A549 (cell line): Measurements from ENCODE around the gene FUOM. TPM values are rescaled to one million over a fixed set of nuclear protein-coding genes. Genes with fewer than 3 reads are reported as not detected.
A peak's percentile ranks its signal among the peaks of the same experiment; 100 is the strongest.

Source experiments
- ATAC-seq, 2 experiments: fragments of 200-7000 bp in 1 of 2; fragments of >200 bp in 1 of 2; cut with Nextera tagmentation in 1 of 2; cut with Tn5 transposase in 1 of 2; 3 replicates each; pipeline versions ENCODE4 v1.8.0 to v1.9.1; 2018 to 2020; ENCODE audit warnings: mild to moderate bottlenecking in 1 of 2, moderate library complexity in 1 of 2
- CTCF ChIA-PET: fragments of 300-600 bp; sonication (Branson Sonifier 250); formaldehyde crosslinking; extraction: SDS; loops from one replicate; lab custom pipeline; 2021; ENCODE audit warnings: antibody characterized with exemption, inconsistent platforms; lab: Yijun Ruan, JAX
- POLR2A ChIA-PET: fragments of 350-600 bp; formaldehyde crosslinking; extraction: SDS; loops from one replicate; lab custom pipeline; 2021; ENCODE audit warnings: antibody characterized with exemption, inconsistent platforms; lab: Yijun Ruan, JAX
- DNase-seq, 2 experiments: peaks; one replicate each; pipeline versions ENCODE4 v3.0.0 to v3.0.0-alpha.2; 2011 to 2016; ENCODE audit warnings: low read depth in 1 of 2, low spot score in 1 of 2
- FAIRE-seq: peaks from 2 replicates; lab custom pipeline; 2011; peaks lifted over from hg19 to GRCh38; lab: Jason Lieb, UNC
- H3K27ac ChIP-seq, 2 experiments: fragments of >200 bp; sonication (Bioruptor Twin); formaldehyde crosslinking; 3 replicates each; pipeline ENCODE4 v1.5.1; 2016 to 2017
- H3K4me1 ChIP-seq: fragments of >200 bp; sonication (Bioruptor Twin); formaldehyde crosslinking; 3 replicates; pipeline ENCODE4 v1.6.1; 2016
- H3K4me2 ChIP-seq: fragments of >200 bp; sonication (Bioruptor Twin); formaldehyde crosslinking; 3 replicates; pipeline ENCODE4 v1.6.1; 2016
- H3K4me3 ChIP-seq: fragments of >200 bp; sonication (Bioruptor Twin); formaldehyde crosslinking; 3 replicates; pipeline ENCODE4 v1.5.1; 2016
- H3K9me3 ChIP-seq: fragments of >200 bp; sonication (Bioruptor Twin); formaldehyde crosslinking; 3 replicates; pipeline ENCODE4 v1.6.1; 2016
- BHLHE40 ChIP-seq: IDR thresholded peaks from 2 replicates; pipeline ENCODE4 v1.6.1; 2012; ENCODE audit warnings: low read depth, low read length, inconsistent platforms
- CEBPB ChIP-seq, 2 experiments: fragments of >200 bp in 1 of 2; sonication (Bioruptor Twin) in 1 of 2; formaldehyde crosslinking in 1 of 2; IDR thresholded peaks; 2 replicates each; pipeline ENCODE4 v1.6.1; 2012 to 2016
- CHD4 ChIP-seq: fragments of 200-600 bp; sonication (generic); IDR thresholded peaks from 2 replicates; pipeline ENCODE4 v1.6.1; 2016; ENCODE audit warnings: antibody characterized with exemption, mild to moderate bottlenecking, borderline replicate concordance
- E2F6 ChIP-seq: IDR thresholded peaks from 2 replicates; pipeline ENCODE4 v1.6.1; 2012; ENCODE audit warnings: low read depth, borderline replicate concordance
- EHMT2 ChIP-seq: fragments of 200-600 bp; sonication (generic); IDR thresholded peaks from 2 replicates; pipeline ENCODE4 v1.6.1; 2016; ENCODE audit warnings: antibody characterized with exemption, low read depth, mild to moderate bottlenecking, moderate library complexity
- ELK1 ChIP-seq: fragments of 150-350 bp; IDR thresholded peaks from 2 replicates; pipeline ENCODE4 v1.6.1; 2014; ENCODE audit warnings: low read depth, mild to moderate bottlenecking, low read length
- ESRRA ChIP-seq: fragments of 150-350 bp; IDR thresholded peaks from 2 replicates; pipeline ENCODE4 v1.6.1; 2014; ENCODE audit warnings: mild to moderate bottlenecking, low read length, borderline replicate concordance
- FOSB ChIP-seq: fragments of 250-450 bp; sonication (Bioruptor Pico); IDR thresholded peaks from 2 replicates; pipeline ENCODE4 v1.5.0; 2020; ENCODE audit warnings: mild to moderate bottlenecking, moderate library complexity
- GATA3 ChIP-seq: IDR thresholded peaks from 2 replicates; pipeline ENCODE4 v1.6.1; 2012; ENCODE audit warnings: borderline replicate concordance
- HDAC2 ChIP-seq: fragments of 200-600 bp; sonication (generic); IDR thresholded peaks from 2 replicates; pipeline ENCODE4 v1.6.1; 2016
- HES2 ChIP-seq: fragments of >200 bp; sonication (Bioruptor Twin); formaldehyde crosslinking; IDR thresholded peaks from 2 replicates; pipeline ENCODE4 v1.6.1; 2016
- HEYL ChIP-seq: fragments of 250-450 bp; sonication (Bioruptor Pico); IDR thresholded peaks from 2 replicates; pipeline ENCODE4 v1.8.0; 2021; ENCODE audit warnings: mild to moderate bottlenecking, moderate library complexity
- HOXA7 ChIP-seq: fragments of 250-450 bp; sonication (Bioruptor Pico); IDR thresholded peaks from 2 replicates; pipeline ENCODE4 v1.5.0; 2020; ENCODE audit warnings: mild to moderate bottlenecking, moderate library complexity
- HOXB13 ChIP-seq: fragments of 250-450 bp; sonication (Bioruptor Pico); IDR thresholded peaks from 2 replicates; pipeline ENCODE4 v1.5.0; 2020; ENCODE audit warnings: low read depth, mild to moderate bottlenecking, moderate library complexity
- JUN ChIP-seq, 2 experiments: fragments of >200 bp; sonication (Bioruptor Twin); formaldehyde crosslinking; IDR thresholded peaks; 2 replicates in 1 of 2; 3 replicates in 1 of 2; pipeline ENCODE4 v1.6.1; 2016 to 2017
- JUNB ChIP-seq: fragments of >200 bp; sonication (Bioruptor Twin); formaldehyde crosslinking; IDR thresholded peaks from 2 replicates; pipeline ENCODE4 v1.6.1; 2016
- KDM1A ChIP-seq: fragments of 200-600 bp; sonication (generic); IDR thresholded peaks from 2 replicates; pipeline ENCODE4 v1.6.1; 2016; ENCODE audit warnings: low read depth, mild to moderate bottlenecking
- KDM5A ChIP-seq: fragments of 200-600 bp; sonication (generic); IDR thresholded peaks from 2 replicates; pipeline ENCODE4 v1.6.1; 2016; ENCODE audit warnings: antibody characterized with exemption, mild to moderate bottlenecking
- MYC ChIP-seq: IDR thresholded peaks from 2 replicates; pipeline ENCODE4 v1.6.1; 2012; ENCODE audit warnings: mild to moderate bottlenecking, inconsistent platforms, low read length, improper control_type of control experiment, borderline replicate concordance
- NPAS2 ChIP-seq: fragments of 250-450 bp; sonication (Bioruptor Pico); IDR thresholded peaks from 2 replicates; pipeline ENCODE4 v1.8.0; 2022; ENCODE audit warnings: mild to moderate bottlenecking, moderate library complexity, borderline replicate concordance
- PBX3 ChIP-seq: IDR thresholded peaks from 2 replicates; pipeline ENCODE4 v1.6.1; 2012
- POLR2A ChIP-seq: IDR thresholded peaks from 2 replicates; pipeline ENCODE4 v1.6.1; 2012; ENCODE audit warnings: mild to moderate bottlenecking, low read length
- POLR2AphosphoS2 ChIP-seq: conservative IDR thresholded peaks from 2 replicates; pipeline ENCODE4 v1.6.1; 2012; ENCODE audit warnings: low read length, improper control_type of control experiment, inconsistent platforms
- RAD21 ChIP-seq, 2 experiments: fragments of >200 bp in 1 of 2; sonication (Bioruptor Twin) in 1 of 2; formaldehyde crosslinking in 1 of 2; IDR thresholded peaks in 1 of 2; conservative IDR thresholded peaks in 1 of 2; 2 replicates in 1 of 2; 3 replicates in 1 of 2; pipeline ENCODE4 v1.6.1; 2012 to 2018; ENCODE audit warnings: inconsistent platforms in 1 of 2
- RCOR1 ChIP-seq: fragments of 150-350 bp; IDR thresholded peaks from 2 replicates; pipeline ENCODE4 v1.6.1; 2014; ENCODE audit warnings: antibody characterized with exemption, low read length, low read depth
- RFX5 ChIP-seq: fragments of 450-650 bp; IDR thresholded peaks from 2 replicates; pipeline ENCODE4 v1.7.1; 2014; ENCODE audit warnings: antibody characterized with exemption, mild to moderate bottlenecking, moderate library complexity
- RNF2 ChIP-seq: fragments of 200-600 bp; sonication (generic); IDR thresholded peaks from 2 replicates; pipeline ENCODE4 v1.6.1; 2016; ENCODE audit warnings: low read depth, mild to moderate bottlenecking, antibody characterized with exemption, moderate library complexity, borderline replicate concordance
- TP53 ChIP-seq: fragments of 250-450 bp; sonication (Bioruptor Pico); IDR thresholded peaks from 2 replicates; pipeline ENCODE4 v1.5.0; 2021; ENCODE audit warnings: mild to moderate bottlenecking, moderate library complexity
- USF2 ChIP-seq: fragments of 450-650 bp; IDR thresholded peaks from 2 replicates; pipeline ENCODE4 v1.6.1; 2014; ENCODE audit warnings: antibody characterized with exemption
- ZFP36 ChIP-seq: fragments of 450-650 bp; IDR thresholded peaks from 2 replicates; pipeline ENCODE4 v1.6.1; 2014; ENCODE audit warnings: borderline replicate concordance; ENCODE audit not compliant: partially characterized antibody
- ZSCAN20 ChIP-seq: fragments of 250-450 bp; sonication (Bioruptor Pico); IDR thresholded peaks from 2 replicates; pipeline ENCODE4 v1.8.0; 2022; ENCODE audit warnings: mild to moderate bottlenecking, moderate library complexity
- WGBS: methylation state at CpG from one replicate; pipeline ENCODE4 v1.1.6; 2017; ENCODE audit errors: missing lambda C conversion rate; 5-methylcytosine and 5-hydroxymethylcytosine counted together
- polyA plus RNA-seq, 4 experiments: library from polyadenylated mRNA; depleted of rRNA in 3 of 4; stranded (reverse); fragments of >200 nt; fragmentation: RNase III in 1 of 4; extraction: RNeasy Plus Mini Kit Qiagen cat#74134 plus additional on column Dnase treatment in 1 of 4; gene quantifications; 2 replicates in 3 of 4; 3 replicates in 1 of 4; pipeline ENCODE4 v1.2.3, GENCODE V29; 2011 to 2017

The FUOM gene
- polyA plus RNA-seq, 2 of the 4 experiments (the other 2 are of a cell fraction), result 6.8 to 8.1 TPM

GRCh38 chr10:133394801-133395221, 37.0 kb upstream of the FUOM start:
- DNase-seq (no peak), ATAC-seq (peak in 1 of 2 experiments; percentile 4; a peak in 4 of 6 replicates), FAIRE-seq (no peak)
- H3K9me3 ChIP-seq, result no peaks in the 10 kb centered on the region
- WGBS, result 30% methylated on average over 21 of the region's 21 CpGs
- peak overlapping the region; percentile 83 for H3K4me2 ChIP-seq
- H3K4me3 ChIP-seq, result peak overlapping the region; percentile 63
- peaks cover 14% of the 10 kb centered on the region; the same call in 2 of the 3 replicates for H3K4me1 ChIP-seq
- ChIA-PET POLR2A (no interaction called here), CTCF (interaction anchor here (0.6 to 1.5 kb wide), 2 partner anchors 65 kb away, joined by 3 to 4 read pairs; no protein-coding TSS in a partner anchor)
- H3K27ac ChIP-seq, result peak overlapping the region; percentile 85 to 97
- TF ChIP-seq RCOR1, result no peak
- no peak for TF ChIP-seq TP53
- no peak for TF ChIP-seq RNF2
- no peak for TF ChIP-seq ESRRA
- no peak for TF ChIP-seq HEYL
- TF ChIP-seq EHMT2, result no peak
- no peak for TF ChIP-seq ELK1
- TF ChIP-seq CEBPB (IDR thresholded peaks at IDR 0.05), result no peak
- TF ChIP-seq NPAS2, result no peak
- TF ChIP-seq KDM1A, result no peak
- no peak for TF ChIP-seq MYC
- TF ChIP-seq CHD4, result no peak
- no peak for TF ChIP-seq POLR2AphosphoS2
- TF ChIP-seq HOXB13, result no peak
- TF ChIP-seq HES2, result no peak
- no peak for TF ChIP-seq USF2

- peak within 1 kb of the TSS; percentile 85 to 97 for H3K27ac ChIP-seq
- 3% methylated on average over 17 of the region's 69 CpGs for WGBS
- no peaks in the 10 kb centered on the region for H3K9me3 ChIP-seq
- POLR2A ChIA-PET, result no interaction called here
- H3K4me1 ChIP-seq, result peaks cover 14% of the 10 kb centered on the region; the same call in 2 of the 3 replicates
- ATAC-seq, result peak; percentile 98 to 100
- peak within 1 kb of the TSS; percentile 63 for H3K4me3 ChIP-seq
- DNase-seq, result peak; percentile 93 to 97
- peak within 1 kb of the TSS; percentile 83 for H3K4me2 ChIP-seq
- FAIRE-seq, result no peak
- CTCF ChIA-PET, result interaction anchor here (0.6 to 1.9 kb wide), 3 partner anchors 19 to 66 kb away, joined by 3 to 5 read pairs (median 3); no protein-coding TSS in a partner anchor
- TF ChIP-seq USF2, result peak; percentile 37
- TF ChIP-seq FOSB (CRISPR knock-in tag), result no peak
- TF ChIP-seq RAD21 (conservative IDR thresholded peaks at IDR 0.05 in 1 of 2, IDR thresholded peaks at IDR 0.05 in 1 of 2), result no peak
- TF ChIP-seq JUNB, result no peak
- no peak for TF ChIP-seq ZFP36
- TF ChIP-seq RFX5, result no peak
- TF ChIP-seq ZSCAN20 (CRISPR knock-in tag), result no peak
- TF ChIP-seq JUN (IDR thresholded peaks at IDR 0.05), result peak; percentile 82 to 95
- peak; percentile 65; the same call in 1 of the 2 replicates for TF ChIP-seq E2F6
- TF ChIP-seq BHLHE40, result no peak
- no peak for TF ChIP-seq CEBPB (IDR thresholded peaks at IDR 0.05)
- peak; percentile 89 for TF ChIP-seq POLR2A
- TF ChIP-seq KDM5A, result no peak
- no peak for TF ChIP-seq ELK1
- no peak for TF ChIP-seq HOXA7 (CRISPR knock-in tag)
- TF ChIP-seq PBX3, result peak; percentile 58; the same call in 1 of the 2 replicates
- 0 out of 2 replicates have a peak, but pooled peaks have one; percentile 20 for TF ChIP-seq GATA3
- no peak for TF ChIP-seq HDAC2
These were observed 36.3 kb upstream of the FUOM start, which contains the start of gene MTG1 for GRCh38 chr10:133394064-133394663. Gene MTG1 (plus strand): TSS chr10:133394157. CDS start chr10:133394221, 64 bp downstream.
